ENCODE results near the gene SECISBP2L.

GRCh38 chr15:49037546-49037940 is 8.7 kb downstream of the SECISBP2L start:
- TF ChIP-seq CTCF (IDR thresholded peaks at IDR 0.05 in 4 of 5, conservative IDR thresholded peaks at IDR 0.05 in 1 of 5) (no peak), POLR2A (IDR thresholded peaks at IDR 0.05) (no peak)

Measured in gastrocnemius medialis (tissue), 4 donors.